Neural cell (in vitro differentiated cells): Measurements from ENCODE around the gene KRTAP10-3. TPM values are rescaled to one million over a fixed set of nuclear protein-coding genes. Genes with fewer than 3 reads are reported as not detected.

Experiments
- H2AFZ ChIP-seq: fragments of 200-600, 300-800 bp; sonication (generic), shearing (Covaris generic); 2 replicates; pipeline ENCODE4 v1.6.0; 2014; ENCODE audit warnings: low read depth, mild to moderate bottlenecking, antibody characterized with exemption, low read length, moderate library complexity
- H3F3A ChIP-seq: fragments of 200-600 bp; shearing (Covaris generic); 2 replicates; pipeline ENCODE4 v1.6.1; 2016; ENCODE audit warnings: mild to moderate bottlenecking, moderate library complexity, mixed read lengths, antibody characterized with exemption, low read length; ENCODE audit not compliant: insufficient read depth, poor library complexity, severe bottlenecking
- H3K27ac ChIP-seq: fragments of 200-600, 300-800 bp; sonication (generic), shearing (Covaris generic); 2 replicates; pipeline ENCODE4 v1.5.1; 2014; ENCODE audit warnings: mild to moderate bottlenecking, low read length, moderate library complexity
- H3K27me3 ChIP-seq: fragments of 300-800, 200-600 bp; sonication (generic), shearing (Covaris generic); 2 replicates; pipeline ENCODE4 v1.6.0; 2014; ENCODE audit warnings: mild to moderate bottlenecking, low read depth, low read length, moderate library complexity; ENCODE audit not compliant: insufficient read depth
- H3K36me3 ChIP-seq: fragments of 300-800, 200-600 bp; sonication (generic), shearing (Covaris generic); 2 replicates; pipeline ENCODE4 v1.5.1; 2014; ENCODE audit warnings: mild to moderate bottlenecking, antibody characterized with exemption, low read length, moderate library complexity; ENCODE audit not compliant: insufficient read depth
- H3K4me2 ChIP-seq: fragments of 300-800, 200-600 bp; sonication (generic), shearing (Covaris generic); 2 replicates; pipeline ENCODE4 v1.6.0; 2014; ENCODE audit warnings: mild to moderate bottlenecking, low read length
- H3K4me3 ChIP-seq: fragments of 300-800, 200-600 bp; sonication (generic), shearing (Covaris generic); 2 replicates; pipeline ENCODE4 v1.5.1; 2014; ENCODE audit warnings: mild to moderate bottlenecking, low read length, moderate library complexity
- H3K79me2 ChIP-seq: fragments of 200-600 bp; shearing (Covaris generic); replicated peaks from 2 replicates; pipeline ENCODE4 v1.6.0; 2014; ENCODE audit warnings: mild to moderate bottlenecking, low read length, moderate library complexity; ENCODE audit not compliant: insufficient read depth
- H3K9ac ChIP-seq: fragments of 300-800, 200-600 bp; sonication (generic), shearing (Covaris generic); 2 replicates; pipeline ENCODE4 v1.6.1; 2016; ENCODE audit warnings: mild to moderate bottlenecking, low read length, mixed read lengths
- H3K9me2 ChIP-seq: fragments of 200-600 bp; shearing (Covaris generic); 2 replicates; pipeline ENCODE4 v1.6.1; 2016; ENCODE audit warnings: mild to moderate bottlenecking, low read length, mixed read lengths; ENCODE audit not compliant: insufficient read depth
- H3K9me3 ChIP-seq: fragments of 200-600, 300-800 bp; sonication (generic), shearing (Covaris generic); 2 replicates; pipeline ENCODE4 v1.6.1; 2016; ENCODE audit warnings: mild to moderate bottlenecking, mixed run types, low read length, moderate library complexity, mixed read lengths
- H4K20me1 ChIP-seq: fragments of 200-600 bp; shearing (Covaris generic); 2 replicates; pipeline ENCODE4 v1.6.1; 2016; ENCODE audit warnings: mild to moderate bottlenecking, mixed run types; ENCODE audit not compliant: insufficient read depth
- EP300 ChIP-seq: fragments of 450-650 bp; conservative IDR thresholded peaks from 2 replicates; pipeline ENCODE4 v1.6.1; 2014; ENCODE audit warnings: antibody characterized with exemption, mild to moderate bottlenecking, moderate library complexity; ENCODE audit not compliant: poor library complexity, severe bottlenecking
- EZH2 ChIP-seq: fragments of 200-600, 300-800 bp; shearing (Covaris generic), sonication (generic); IDR thresholded peaks from 2 replicates; pipeline ENCODE4 v1.6.1; 2014; ENCODE audit warnings: antibody characterized with exemption, low read length, borderline replicate concordance, mild to moderate bottlenecking; ENCODE audit not compliant: insufficient read depth, poor library complexity, severe bottlenecking
- MXI1 ChIP-seq: fragments of 450-650 bp; conservative IDR thresholded peaks from 2 replicates; pipeline ENCODE4 v1.6.1; 2014; ENCODE audit warnings: antibody characterized with exemption, mild to moderate bottlenecking; ENCODE audit not compliant: poor library complexity, severe bottlenecking
- POLR2AphosphoS5 ChIP-seq: IDR thresholded peaks from 2 replicates; pipeline ENCODE4 v1.6.1; 2012
- RAD21 ChIP-seq: fragments of 450-650 bp; conservative IDR thresholded peaks from 2 replicates; pipeline ENCODE4 v1.6.1; 2014; ENCODE audit warnings: antibody characterized with exemption, mild to moderate bottlenecking, moderate library complexity
- SMC3 ChIP-seq: fragments of 450-650 bp; conservative IDR thresholded peaks from 2 replicates; pipeline ENCODE4 v1.6.1; 2014; ENCODE audit warnings: antibody characterized with exemption, mild to moderate bottlenecking, moderate library complexity; ENCODE audit not compliant: poor library complexity
- TAF1 ChIP-seq: IDR thresholded peaks from 2 replicates; pipeline ENCODE4 v1.6.1; 2012; ENCODE audit warnings: low read depth
- polyA plus RNA-seq: library from polyadenylated mRNA; depleted of rRNA; stranded (reverse); fragments of >200 nt; gene quantifications from 2 replicates; pipeline ENCODE4 v1.2.3, GENCODE V29; 2014
- TF ChIP-seq, protein P1 (sequence below): IDR thresholded peaks from 2 replicates; pipeline ENCODE4 v1.6.1; 2012; ENCODE audit warnings: borderline replicate concordance
- TF ChIP-seq, protein P2 (sequence below): fragments of 450-650 bp; IDR thresholded peaks from 2 replicates; pipeline ENCODE4 v1.5.1; 2014; ENCODE audit warnings: antibody characterized with exemption, mild to moderate bottlenecking, moderate library complexity; ENCODE audit not compliant: poor library complexity, severe bottlenecking

The KRTAP10-3 gene
- polyA plus RNA-seq, 1 donor from 2014 or later: not detected

DNA sequence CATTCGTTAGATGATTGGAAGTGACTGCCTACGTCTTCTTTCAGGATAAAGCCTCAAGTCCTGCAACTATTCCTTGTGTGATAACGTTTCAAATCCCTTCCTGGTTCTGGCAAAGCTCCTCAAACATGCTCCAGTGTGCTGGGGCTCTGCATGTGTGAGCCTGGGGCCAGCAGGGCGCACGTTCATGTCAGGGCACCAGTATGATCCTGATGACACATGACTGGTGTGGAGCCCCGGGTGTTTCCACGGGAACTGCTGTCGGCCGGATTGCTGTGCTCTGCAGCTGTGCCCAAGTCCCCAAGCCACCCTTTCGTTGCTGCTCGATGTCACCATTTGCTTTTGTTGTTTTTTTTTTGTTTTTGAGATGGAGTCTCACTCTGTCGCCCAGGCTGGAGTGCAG lies 39.9 kb downstream of the KRTAP10-3 start:
- Histone ChIP-seq H3K36me3 (no peaks in the 10 kb centered on the region), H3F3A (no peaks in the 10 kb centered on the region), H4K20me1 (no peaks in the 10 kb centered on the region), H3K4me3 (no peak overlapping the region), H3K9ac (no peak overlapping the region), H3K4me2 (no peak overlapping the region), H3K9me2 (no peaks in the 10 kb centered on the region), H3K79me2 (no peaks in the 10 kb centered on the region), H3K27me3 (no peaks in the 10 kb centered on the region), H3K9me3 (peaks cover 3% of the 10 kb centered on the region), H2AFZ (no peak overlapping the region), H3K27ac (no peak overlapping the region)
- TF ChIP-seq SMC3 (no peak), RAD21 (no peak), EZH2 (no peak), POLR2AphosphoS5 (no peak), MXI1 (no peak), EP300 (no peak), TAF1 (no peak)
- TF ChIP-seq, protein P1, sequence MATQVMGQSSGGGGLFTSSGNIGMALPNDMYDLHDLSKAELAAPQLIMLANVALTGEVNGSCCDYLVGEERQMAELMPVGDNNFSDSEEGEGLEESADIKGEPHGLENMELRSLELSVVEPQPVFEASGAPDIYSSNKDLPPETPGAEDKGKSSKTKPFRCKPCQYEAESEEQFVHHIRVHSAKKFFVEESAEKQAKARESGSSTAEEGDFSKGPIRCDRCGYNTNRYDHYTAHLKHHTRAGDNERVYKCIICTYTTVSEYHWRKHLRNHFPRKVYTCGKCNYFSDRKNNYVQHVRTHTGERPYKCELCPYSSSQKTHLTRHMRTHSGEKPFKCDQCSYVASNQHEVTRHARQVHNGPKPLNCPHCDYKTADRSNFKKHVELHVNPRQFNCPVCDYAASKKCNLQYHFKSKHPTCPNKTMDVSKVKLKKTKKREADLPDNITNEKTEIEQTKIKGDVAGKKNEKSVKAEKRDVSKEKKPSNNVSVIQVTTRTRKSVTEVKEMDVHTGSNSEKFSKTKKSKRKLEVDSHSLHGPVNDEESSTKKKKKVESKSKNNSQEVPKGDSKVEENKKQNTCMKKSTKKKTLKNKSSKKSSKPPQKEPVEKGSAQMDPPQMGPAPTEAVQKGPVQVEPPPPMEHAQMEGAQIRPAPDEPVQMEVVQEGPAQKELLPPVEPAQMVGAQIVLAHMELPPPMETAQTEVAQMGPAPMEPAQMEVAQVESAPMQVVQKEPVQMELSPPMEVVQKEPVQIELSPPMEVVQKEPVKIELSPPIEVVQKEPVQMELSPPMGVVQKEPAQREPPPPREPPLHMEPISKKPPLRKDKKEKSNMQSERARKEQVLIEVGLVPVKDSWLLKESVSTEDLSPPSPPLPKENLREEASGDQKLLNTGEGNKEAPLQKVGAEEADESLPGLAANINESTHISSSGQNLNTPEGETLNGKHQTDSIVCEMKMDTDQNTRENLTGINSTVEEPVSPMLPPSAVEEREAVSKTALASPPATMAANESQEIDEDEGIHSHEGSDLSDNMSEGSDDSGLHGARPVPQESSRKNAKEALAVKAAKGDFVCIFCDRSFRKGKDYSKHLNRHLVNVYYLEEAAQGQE: no peak
- TF ChIP-seq, protein P2, sequence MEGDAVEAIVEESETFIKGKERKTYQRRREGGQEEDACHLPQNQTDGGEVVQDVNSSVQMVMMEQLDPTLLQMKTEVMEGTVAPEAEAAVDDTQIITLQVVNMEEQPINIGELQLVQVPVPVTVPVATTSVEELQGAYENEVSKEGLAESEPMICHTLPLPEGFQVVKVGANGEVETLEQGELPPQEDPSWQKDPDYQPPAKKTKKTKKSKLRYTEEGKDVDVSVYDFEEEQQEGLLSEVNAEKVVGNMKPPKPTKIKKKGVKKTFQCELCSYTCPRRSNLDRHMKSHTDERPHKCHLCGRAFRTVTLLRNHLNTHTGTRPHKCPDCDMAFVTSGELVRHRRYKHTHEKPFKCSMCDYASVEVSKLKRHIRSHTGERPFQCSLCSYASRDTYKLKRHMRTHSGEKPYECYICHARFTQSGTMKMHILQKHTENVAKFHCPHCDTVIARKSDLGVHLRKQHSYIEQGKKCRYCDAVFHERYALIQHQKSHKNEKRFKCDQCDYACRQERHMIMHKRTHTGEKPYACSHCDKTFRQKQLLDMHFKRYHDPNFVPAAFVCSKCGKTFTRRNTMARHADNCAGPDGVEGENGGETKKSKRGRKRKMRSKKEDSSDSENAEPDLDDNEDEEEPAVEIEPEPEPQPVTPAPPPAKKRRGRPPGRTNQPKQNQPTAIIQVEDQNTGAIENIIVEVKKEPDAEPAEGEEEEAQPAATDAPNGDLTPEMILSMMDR: no peak

DNA sequence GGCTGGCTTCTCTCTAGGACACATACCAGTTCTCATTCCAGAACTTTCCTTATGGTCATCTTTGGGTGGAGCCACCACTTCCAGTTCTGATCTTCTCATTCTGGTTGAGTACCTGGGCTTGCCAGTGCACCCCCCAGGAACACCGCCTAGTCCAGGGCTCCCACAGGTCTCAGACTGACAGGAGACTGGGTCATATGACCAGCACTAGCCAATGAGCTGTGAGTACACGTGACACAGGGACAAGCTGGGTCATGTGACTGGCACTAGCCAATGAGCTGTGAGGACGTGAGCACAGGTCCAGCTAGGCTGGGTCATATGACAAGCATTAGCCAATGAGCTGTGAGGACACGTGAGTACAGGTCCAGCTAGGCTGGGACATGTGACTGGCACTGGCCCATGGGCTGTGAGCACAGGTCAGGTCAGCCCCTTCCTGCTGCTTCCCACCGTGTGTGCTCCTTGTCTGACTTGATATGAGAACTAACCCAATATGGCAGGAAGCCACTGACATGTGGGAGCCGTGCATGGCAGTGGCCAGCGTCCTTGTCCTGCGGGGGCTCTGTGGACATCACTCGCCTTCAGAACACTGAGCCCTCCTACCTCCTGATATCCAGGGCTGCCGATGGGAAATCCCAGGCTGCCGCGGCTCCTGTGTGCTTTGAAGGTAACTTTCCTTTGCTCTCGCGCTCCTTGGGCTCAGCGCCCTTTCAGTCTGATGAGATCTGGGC lies 41.3 kb downstream of the KRTAP10-3 start:
- Histone ChIP-seq H3K79me2 (no peaks in the 10 kb centered on the region), H2AFZ (no peak overlapping the region), H3K9me2 (no peaks in the 10 kb centered on the region), H3K4me2 (no peak overlapping the region), H3K27ac (no peak overlapping the region), H3F3A (no peaks in the 10 kb centered on the region), H3K9me3 (peaks cover 3% of the 10 kb centered on the region), H3K9ac (no peak overlapping the region), H4K20me1 (no peaks in the 10 kb centered on the region), H3K36me3 (no peaks in the 10 kb centered on the region), H3K27me3 (no peaks in the 10 kb centered on the region), H3K4me3 (no peak overlapping the region)
- TF ChIP-seq MXI1: no peak
- TF ChIP-seq POLR2AphosphoS5: no peak
- TF ChIP-seq TAF1: no peak
